8988T (cell line): ENCODE results near the gene PSTPIP2.
"Not testable (repeated sequence)": the region's sequence is repeated elsewhere in the genome, so short reads cannot be mapped to it uniquely, and the experiment has no call there.

Experiments used
- DNase-seq: peaks from one replicate; pipeline ENCODE4 v3.0.0; 2011

Gene PSTPIP2

DNA sequence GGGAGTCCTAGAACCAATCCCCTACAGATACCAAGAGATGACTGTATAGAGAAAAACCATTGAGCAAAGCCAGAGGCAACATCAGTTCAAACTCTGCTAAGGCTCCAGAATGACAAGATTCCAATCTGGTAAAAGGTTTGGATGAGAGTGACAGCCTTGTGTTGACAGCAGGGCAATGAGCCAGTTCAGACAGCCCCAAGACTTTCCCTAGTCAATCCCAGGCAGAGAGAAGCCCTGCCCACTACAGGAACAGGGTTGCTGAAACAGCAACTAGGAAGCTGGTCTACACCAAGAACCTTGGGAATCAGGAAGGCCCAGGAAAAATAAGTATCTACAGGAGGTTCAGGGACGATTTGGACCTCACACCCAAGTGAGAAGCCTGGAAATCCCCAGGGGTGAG lies 3.3 kb downstream of the PSTPIP2 start:
- no peak for DNase-seq

DNA sequence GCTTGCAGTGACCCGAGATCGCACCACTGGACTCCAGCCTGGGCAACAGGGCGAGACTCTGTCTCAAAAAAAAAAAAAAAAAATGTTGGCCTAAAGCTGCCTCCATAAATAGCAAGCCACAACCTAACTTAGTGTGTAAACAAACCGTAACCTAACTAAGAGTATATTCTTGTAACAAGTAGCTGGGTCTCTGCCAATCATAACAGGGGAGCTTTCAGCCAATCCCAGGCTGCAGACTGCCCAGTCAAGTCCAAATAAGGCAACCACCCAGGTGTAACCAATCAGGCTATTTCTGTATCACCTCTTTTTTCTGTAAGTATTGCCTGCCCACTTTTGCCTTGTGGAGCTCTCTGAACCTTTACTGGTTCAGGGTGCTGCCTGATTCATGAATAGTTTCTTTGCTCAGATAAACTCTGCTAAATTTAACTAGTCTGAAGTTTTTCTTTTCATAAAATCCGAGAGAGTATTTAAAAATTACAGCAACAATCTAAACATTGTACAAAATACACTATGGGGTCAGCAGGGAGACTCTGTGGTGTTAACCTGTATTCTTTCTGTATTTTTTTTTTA lies 4.5 kb downstream of the PSTPIP2 start:
- no peak for DNase-seq

DNA sequence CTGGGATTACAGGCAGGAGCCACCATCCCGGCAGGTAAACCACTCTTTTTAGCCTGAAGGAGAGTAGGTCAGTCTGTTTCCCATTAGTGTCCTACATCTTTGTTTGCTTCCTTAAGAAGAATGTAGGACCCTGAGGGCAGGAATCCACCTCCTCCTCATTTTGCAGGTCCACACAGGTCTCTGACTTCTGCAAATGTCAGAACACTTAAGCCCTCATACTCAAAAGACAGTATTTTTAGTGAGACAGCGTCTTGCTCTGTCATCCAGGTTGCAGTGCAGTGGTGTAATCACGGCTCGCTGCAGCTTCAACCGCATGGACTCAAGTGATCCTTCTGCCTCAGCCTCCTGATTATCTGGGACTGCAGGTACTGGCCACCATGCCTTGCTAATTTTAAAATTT lies 9.3 kb downstream of the PSTPIP2 start:
- no peak for DNase-seq

DNA sequence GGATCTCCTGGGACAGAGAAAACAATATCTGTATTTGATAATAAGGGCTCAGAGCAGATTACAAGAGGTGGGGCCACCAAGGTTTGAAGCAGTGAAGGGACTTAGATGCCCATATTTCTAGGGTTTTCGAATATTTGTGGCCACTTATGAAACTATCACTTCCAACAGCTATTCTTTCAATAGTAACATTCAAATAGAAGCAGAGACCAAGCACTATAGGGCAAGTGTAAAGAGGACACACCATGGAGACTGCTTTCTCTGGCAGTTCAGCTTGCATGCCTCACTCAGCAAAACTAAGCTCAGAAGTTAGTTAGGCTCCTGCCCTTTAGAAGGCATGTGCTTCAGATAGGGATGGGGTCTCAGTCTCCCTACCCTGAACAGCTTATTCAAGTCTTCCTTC lies 10.3 kb downstream of the PSTPIP2 start:
- DNase-seq: no peak

DNA sequence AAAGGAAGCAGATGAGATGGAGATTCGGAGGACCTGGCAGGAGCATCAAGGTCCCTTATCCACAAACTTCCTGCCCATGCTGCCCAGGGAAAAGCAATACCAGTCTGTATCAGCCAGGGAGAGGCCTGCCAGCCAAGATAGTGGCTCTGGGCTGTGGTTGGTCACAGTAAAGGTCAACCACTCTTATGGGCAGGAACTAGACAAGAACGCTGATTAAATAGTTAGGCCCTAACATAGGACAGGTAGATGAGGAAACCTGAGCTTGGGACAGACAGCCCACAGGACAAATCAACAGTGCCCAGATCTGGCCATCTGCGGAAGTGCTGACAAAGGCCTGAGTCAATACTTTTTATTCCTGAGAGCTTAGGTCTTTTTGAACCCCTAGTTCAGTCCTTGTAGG lies 10.7 kb downstream of the PSTPIP2 start:
- DNase-seq: no peak

DNA sequence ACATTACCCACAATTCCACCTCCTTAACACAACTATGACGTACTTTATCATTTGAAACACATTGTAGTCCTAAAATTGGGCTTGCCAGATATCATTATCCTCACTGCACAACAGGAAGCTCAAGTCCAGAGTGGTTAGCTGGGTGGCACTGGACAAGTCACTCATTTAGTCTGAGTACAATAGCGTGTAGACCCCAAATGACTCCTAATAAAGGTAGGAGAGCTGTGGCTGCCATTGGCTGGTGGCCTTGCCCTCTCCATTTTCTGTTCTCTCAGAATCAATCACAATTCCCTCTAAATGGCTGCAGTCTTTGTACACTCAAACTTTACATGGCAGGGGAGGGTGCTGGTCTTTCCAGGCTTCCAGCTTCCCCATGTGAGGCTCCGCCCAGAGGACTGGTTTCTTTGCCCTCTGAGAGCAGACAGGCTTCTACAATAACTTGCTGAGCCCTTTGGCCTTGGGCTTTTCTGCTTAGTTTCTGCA lies 11.7 kb downstream of the PSTPIP2 start:
- DNase-seq: no peak

DNA sequence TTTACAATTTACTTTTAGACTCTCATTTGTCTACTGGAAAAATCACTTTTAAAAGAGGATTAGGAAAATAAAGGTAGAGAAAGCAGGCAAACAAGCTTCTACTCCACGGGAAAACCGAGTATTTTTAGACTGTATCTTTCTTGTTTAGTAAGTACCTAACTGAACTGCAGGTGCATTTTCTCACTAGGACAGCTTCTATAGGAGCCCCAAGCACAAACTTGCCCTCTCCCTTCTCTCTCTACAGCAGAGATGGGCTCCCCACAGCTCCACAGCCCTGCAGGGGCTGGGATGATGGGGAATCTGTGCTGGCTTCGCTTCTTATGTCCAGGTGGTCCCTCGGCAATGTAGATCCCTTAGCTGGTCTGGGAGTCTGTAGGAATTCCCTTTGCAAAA lies 16.2 kb downstream of the PSTPIP2 start:
- no peak for DNase-seq

DNA sequence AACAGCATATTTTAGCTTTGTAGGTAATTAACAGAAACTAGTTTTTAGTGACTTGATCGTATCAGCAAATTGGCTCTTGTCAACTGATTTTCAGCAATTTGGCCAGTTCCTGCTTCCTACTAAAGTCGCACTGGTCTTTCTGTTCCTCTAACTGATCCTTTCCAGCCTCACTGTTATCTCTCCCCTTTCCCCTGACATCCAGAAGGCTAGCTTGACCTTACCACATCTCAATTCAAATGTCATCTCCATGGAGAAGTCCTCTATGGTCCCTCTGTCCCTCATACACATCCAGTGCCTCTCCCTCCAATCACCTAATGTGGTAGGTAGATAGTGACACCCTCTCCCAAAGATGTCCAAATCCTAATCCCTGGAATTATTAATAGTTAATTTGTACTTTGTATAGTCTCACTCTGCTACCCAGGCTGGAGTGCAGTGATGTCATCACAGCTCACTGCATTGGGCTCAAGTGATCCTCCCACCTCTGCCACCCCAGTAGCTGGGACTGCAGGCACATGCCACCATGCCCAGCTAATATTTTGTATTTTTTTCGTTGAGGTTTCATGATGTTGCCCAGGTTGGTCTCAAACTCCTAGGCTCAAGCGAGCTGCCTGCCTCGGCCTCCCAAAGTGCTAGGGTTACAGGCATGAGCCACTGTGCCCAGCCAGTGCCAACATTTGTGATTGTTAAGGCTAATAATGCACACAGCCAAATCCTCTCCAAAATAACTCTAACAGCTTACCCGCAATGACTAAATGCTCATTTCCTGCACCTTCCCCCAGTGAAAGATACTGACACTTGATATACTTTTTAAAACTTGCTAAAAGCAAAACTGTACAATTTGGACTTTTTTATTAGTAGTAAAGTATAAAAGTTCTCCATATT lies 16.9 kb downstream of the PSTPIP2 start:
- no peak for DNase-seq

DNA sequence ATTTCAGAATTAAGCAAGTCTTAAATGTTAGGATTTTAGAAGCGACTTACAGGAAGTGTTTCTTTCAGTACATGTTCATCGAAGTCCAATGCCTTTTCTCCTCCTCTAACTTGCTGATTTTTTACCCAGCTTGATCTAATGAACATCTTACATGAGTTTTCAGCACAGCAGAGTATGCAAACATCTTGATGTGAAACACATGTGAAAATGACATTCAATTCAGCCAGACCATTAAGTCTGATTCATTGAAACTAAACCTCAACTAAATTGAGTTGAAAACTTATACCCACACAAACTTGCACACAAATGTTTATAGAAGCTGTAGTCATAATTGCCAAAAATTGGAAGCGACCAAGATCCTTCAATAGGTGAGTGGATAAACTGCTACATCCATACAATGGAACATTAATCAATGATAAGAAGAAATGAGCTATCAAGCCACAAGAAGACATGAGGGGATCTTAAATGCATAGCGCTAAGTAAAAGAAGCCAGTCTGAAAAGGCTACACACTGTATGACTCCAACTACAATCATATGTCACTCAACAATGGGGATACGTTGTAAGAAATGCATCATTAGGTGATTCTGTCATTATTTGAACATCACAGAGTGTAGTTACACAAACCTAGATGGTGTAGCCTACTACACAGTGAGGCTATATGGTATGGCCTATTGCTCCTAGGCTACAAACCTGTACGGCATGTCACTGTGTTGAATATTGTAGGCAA lies 18.5 kb downstream of the PSTPIP2 start:
- no peak for DNase-seq

DNA sequence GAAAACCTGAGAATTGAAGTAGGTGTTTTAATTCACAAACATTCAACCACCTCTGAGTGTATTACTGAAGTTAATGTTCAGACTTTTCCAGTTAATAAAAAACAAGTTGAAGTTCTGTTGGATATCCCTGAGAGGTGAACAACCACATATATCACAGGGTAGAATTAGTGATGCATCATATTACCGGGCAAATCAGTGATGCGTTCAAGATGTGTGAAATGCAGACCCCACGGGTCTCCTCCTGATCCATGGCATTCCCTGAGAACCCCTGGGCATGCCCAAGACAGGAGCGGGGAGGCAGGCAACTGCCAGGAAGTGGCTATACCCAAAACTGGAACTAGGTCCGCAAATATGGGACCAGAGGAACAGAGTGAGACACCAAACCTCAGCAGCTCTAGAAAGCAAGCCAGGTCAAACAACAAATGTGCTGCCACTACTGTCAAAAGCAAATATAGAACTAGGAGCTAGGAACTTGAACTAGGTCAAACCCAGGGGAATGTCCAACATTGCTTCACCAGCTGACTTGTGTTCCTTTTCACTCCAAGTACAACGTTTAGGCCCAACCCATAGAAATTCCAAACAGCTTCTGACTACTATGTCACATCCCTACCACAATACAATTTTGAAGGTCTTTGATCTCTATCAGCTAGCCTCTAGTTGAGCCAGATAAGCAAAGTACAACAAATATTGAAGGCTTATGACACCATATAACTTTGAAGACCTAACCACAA lies 20.2 kb downstream of the PSTPIP2 start:
- DNase-seq: no peak

DNA sequence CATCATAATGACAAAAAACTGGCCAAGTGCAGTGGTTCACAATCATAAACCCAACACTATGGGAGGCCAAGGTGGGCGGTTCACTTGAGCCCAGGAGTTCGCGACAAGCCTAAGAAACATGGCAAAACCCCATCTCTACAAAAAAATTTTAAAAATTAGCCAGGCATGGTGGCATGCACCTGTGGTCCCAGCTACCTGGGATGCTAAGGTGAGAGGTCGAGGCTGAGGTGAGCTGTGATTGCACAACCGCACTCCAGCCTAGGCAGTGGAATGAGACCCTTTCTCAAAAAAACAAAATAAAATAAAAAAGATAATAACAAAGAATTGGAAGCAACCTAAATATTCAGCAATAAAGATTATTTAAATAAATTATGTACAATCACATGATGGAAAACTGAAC lies 21.8 kb downstream of the PSTPIP2 start:
- DNase-seq: no peak

DNA sequence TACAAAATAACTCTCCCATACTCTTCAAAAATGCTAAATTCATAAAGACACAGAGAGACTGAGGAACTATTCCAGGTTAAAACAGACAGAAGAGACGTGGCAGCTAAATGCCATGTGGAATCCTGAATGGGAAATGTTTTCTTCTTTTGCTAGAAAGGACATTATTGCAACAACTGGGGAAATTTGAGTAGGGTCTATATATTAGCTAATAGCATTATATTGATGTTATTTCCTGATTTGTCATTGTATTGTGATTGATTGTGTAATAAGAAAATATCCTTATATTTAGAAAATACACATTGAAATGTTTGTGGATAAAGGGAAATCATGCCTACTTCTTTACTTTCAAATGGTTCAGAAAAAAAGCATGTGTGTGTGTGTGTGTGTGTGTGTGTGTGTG lies 23.4 kb downstream of the PSTPIP2 start:
- no peak for DNase-seq

DNA sequence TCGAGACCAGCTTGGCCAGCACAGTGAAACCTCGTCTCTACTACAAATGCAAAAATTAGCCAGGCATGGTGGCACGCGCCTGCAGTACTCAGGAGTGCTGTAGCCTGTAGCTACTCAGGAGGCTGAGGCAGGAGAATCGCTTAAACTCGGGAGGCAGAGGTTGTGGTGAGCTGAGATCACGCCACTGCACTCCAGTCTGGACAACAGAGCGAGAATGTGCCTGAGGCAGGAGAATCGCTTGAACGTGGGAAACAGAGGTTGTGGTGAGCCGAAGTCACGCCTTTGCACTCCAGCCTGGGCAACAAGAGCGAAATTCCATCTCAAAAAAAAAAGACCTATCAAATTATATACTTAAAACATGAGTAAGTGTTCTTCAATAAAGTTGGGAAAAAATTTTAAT lies 24.7 kb downstream of the PSTPIP2 start:
- not testable (repeated sequence) for DNase-seq

DNA sequence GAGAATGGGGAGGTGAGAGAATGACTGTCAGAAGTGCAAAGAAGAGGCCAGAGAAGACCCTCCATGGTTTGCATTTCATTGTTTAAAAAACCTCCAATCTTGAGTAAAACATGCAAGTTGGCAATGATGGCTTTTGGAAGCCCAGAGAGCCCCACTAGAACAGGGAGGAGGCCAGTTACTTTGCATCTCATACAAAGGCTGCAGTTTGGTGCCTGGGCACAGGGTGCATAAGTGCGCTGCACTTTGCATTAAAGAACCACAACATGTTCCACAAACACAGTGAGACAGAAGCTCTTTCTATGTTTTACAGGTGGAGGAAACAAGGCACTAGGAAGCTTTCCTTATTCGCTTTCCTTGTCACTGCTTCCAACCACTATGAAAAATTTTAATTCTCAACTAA lies 25.4 kb downstream of the PSTPIP2 start:
- no peak for DNase-seq

DNA sequence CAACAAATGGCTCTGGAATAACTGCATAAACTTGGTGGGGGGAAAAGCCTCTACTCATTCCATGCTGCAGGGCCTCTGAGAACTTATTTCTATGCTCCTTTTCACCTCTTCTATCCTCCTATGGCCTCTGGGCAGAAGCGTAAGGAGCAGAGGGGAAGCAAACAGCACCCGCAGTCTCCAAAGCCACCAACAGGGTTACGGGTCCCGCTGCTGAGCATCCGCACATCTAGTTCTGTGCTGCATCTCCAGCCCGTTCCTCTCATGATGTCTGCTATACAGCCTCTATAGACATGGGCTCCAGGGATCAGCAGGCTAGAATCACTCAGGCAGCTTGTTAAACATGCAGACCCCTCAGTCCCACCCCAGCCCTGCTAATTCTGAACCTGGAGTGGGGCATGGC lies 25.9 kb downstream of the PSTPIP2 start:
- DNase-seq: no peak

DNA sequence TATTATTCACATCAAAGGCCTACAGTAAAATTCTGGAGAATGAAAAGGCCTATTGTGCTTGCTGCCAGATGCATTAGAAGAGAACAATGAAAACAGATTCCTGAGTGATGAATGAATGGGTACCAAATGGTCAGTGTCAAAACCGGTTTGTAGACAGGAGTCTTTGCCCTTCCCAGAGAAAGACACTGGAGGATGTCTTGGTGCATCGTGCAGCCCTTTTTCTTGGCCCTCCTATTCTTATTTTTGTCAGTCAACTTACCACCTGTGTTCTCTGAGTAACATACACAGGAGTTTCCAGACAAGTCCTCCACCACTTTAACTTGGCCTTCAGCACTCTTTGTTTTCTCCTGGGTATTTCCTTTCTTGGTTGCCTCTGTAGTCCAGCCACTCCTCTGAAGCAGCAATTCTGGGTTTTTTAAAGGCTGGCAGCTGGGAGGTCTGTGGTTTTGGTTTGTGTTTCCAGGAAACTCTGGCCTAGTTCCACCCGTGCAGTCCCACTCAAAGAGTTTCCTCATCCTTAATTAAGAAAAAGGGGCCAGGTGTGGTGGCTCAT lies 29.4 kb downstream of the PSTPIP2 start:
- DNase-seq: no peak

DNA sequence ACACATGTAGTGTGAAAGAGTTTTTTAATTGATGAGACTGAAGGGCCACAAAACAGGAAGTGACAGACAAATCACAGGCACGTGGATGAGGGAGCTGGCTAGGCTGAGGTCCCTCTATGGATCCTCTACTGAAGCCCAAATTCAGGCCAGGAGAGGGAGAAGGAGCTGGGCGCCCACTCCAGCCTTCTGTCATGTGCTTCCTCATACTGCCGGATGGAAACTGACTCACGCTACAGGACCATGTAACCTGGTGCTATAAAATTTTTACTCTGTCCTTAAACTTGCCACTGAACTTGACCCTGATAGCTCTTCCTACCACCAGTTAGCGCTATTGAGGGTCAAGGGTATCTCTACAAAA lies 31.3 kb downstream of the PSTPIP2 start:
- no peak for DNase-seq

DNA sequence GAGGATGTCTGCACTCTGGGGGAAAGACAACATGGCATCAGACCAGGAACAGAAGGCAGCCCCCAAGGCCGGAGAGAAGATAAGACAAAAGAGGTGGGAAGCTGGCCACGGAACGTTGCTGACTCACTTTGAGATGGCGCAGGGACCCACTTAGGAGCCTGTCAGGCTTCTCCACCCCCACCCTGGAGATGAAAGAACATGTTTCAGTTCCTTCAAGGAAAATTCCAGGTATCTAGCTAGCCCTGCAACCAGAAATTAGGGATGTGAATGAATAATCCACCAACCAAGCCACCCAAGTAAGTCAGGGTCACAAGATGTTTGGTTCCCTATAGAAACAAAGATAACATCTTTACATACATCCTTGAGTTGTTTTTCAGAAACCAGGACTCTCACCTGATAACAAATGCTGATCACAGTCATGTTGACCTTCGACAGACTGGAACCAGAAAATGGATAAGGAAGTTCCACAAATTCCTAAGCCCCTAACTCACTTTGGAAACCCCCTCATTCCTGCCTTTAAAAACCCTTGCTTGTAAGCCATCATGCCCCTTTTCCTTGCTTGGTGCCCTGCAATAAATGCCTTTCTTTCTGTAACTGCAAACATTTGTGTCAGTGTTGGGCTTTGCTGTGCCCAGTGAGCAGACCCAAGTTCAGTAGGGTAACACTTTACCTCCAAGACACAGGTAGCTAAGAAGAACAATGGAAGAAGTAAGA lies 31.9 kb downstream of the PSTPIP2 start:
- no peak for DNase-seq

DNA sequence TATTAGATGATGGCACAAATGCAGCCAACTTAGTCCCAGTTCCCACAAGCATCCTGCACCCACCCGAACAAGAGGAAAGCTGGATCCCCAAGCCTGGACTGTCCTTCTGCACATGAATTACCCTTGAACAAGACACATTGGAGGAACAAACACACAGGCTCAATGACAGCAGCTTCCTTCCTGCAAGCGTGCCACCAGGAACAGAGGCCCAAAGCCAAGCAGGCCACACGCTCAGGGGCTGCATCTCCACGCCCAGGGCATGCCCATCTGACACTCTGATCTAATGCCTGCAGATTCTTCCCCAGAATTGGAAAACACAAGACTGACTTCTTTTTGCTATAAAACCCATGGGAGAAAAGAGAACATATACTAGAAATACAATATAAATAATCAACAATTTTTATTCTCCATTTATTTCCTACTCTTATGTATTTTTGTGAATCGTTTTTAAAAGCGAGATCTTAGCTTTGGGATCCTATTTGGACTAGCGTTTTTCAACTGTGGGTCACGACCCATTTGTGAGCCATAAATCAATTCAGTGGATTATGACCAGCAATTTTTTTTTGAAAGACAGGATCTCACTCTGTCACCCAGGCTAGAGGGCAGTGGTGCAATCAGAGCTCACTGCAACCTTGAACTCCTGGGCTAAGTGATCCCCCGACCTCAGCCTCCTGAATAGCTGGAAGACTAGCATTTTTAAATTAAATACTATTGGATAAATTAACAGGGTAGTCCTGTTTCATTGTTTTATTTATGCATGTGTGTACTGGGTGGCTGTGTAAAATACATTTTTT lies 34.4 kb downstream of the PSTPIP2 start:
- DNase-seq: no peak

DNA sequence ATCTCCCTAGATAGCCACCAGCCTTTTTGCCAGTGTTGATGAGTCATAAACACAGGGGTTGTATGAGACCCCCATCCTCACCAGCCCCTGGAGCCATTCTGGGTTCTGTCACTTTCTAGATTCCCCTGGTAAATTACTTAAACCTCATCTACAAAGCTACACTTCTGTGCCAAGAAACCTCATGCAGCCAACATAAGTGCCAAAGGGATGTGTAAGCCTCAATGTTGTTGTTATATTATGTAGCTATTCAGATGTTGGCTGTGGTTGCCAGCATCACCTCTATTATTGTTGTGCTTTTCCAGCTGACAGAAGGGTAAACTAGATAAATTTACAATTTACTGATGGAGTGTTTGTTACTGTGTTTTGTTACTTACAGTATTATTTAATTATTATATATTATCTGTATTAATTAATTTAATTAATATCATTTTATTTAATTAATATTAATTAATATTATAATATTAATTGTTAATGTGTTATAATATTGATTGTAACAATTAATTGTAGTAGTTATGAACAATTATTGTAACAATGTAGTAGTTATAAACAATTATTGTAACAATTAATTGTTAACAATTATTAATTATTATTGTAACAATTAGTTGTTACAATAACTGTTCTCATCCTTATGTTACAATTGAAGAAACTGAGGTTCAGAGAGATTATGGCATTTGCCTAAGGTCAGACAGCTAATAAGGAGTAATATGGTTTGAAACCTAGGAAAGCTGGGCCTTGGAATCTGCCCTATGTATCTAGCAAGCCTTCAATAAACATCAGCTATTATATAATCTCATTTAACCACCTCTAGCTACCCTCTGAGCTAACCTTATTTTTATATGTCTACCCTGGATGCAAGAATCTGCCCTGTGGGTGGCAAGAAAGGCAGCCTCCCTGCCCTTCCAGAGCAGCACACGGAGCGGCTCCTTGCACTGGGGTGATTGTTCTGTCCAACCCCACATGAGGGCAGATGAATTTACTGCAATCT lies 36.1 kb downstream of the PSTPIP2 start:
- no peak for DNase-seq
